NOMO-1 treated with dmso at 0.1 percent for 144 hours (cell line): Measurements from ENCODE around the gene SDF2L1.

ENCODE experiments used
- DNase-seq: peaks from one replicate; lab custom pipeline; 2025; ENCODE audit not compliant: unreplicated experiment; lab: John Stamatoyannopoulos, UW

Gene SDF2L1

GRCh38 chr22:21622011-21622918, 19.8 kb upstream of the SDF2L1 start:
- DNase-seq, result peak; percentile 21

- no peak for DNase-seq
These were observed 19.0 kb upstream of the SDF2L1 start for GRCh38 chr22:21622919-21623647.

DNA sequence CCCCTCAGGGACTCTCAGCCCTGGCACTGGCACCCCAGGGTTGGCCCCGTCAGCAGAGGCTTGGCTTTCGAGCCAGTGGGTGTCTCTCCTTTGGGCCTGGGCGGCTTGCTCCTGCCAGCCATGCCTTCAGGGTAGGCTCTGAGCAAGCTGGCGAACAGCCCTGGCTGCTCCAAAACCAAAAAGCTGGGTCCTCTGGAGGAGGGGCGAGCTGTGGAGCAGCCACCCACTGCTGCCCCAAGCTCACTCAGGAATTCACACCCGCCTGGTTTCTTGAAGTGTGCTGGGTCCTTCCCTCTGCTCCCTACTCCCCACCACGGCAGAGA, 18.5 kb upstream of the SDF2L1 start:
- DNase-seq, result no peak

- no peak for DNase-seq
These were observed 17.8 kb upstream of the SDF2L1 start for GRCh38 chr22:21624120-21624879.

DNA sequence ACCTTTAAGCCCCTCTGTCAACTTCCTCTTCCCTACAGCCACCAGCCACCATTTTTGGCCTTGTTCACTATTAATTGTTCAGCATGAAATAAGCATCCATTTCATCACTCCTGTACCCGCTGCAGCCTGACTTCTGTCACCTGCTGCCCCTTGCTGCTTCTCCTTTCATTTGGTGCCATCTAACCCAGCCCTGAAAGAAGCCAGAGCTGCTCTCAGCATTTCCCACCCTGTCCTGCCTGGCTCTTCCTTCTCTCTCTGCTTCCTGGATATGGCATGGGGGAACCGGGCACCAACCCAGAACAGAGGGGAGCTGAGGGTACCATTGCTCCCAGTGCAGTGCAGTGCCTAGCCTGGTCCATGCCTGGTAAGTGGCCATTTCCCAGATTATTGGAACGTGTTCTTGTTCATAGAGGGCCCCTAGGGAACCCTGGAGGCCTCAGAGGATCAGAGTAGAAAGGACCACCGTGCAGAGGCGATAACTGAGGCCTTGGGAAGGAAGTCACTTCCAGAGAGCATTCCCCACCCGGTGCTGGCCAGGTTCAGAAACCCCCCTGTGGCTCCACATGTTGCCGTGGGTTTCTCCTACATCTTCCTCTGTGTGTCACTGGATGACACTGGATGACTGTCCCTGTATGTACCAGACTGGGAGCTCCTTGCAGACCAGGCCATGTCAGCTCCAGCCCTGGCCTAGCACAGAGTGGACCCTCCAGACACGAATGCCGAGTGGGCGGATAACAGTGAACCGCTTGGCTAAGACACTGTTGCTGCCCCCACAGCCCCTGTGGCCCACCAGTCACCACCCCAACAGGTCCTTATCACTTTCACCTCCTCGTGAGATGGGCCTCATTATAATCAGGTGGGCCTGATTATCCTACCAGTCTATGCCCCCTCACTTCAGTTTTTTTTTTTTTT, 17.0 kb upstream of the SDF2L1 start:
- DNase-seq, result peak; percentile 45

DNA sequence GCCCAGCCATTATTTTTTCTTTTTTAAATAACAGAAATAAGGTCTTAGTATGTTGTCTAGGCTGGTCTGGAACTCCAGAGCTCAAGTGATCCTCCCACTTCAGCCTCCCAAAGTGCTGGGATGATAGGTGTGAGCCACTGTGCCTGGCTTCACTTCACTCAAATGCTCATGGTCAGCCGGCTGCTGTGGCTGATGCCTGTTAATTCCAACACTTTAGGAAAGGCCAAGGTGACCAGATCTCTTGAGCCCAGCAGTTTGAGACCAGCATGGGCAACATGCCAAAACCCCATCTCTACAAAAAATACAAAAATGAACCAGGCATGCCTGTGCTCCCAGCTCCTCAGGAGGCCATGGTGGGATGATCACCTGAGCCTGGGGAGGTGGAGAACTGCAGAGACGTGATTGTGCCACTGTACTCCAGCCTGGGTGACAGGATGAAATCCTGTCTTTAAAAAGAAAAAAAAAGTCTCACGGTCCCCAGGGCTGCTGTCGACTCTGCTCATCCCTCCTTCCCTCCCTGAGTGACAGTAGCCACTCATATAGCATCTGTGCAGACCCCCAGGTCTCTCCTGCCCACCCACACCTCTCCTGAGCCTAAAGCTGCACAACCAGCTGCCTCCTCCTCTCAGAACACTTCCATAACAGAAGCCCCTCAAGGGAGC, 15.9 kb upstream of the SDF2L1 start:
- no peak for DNase-seq

DNA sequence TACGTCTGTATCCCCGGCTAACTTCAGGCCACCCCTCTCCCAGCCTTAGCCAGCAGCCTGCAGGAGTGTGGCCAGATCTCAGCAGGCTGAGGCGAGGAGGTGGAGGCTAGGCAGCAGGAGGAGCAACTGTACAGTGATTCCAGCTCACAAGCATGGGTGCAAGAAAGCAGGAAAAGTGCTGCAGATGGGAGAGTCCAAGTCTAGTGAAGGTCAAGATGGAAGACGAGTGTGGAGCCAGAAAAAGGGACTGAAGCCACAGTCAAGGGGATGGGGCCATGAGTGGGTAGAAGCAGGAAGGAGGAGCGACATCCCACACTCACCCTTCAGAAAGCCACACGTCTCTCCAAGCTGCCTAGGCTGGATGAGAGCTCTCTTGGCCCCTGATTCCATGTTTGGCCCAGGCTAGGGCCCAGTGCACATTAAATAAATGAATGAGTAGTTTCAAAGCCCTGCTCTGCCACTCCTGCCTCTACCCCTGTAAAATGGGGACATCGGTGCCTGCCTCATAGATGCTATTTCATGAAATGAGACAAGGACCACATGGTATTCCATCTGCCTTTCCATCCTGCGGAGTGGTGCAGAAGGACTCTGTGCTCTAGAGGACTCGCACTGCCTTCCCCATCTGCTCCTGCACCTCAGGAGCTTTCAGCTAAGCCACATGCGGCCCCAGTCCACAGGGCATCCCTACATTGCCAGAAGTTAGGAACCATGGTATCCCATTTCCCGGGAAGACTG, 15.2 kb upstream of the SDF2L1 start:
- DNase-seq, result no peak

DNA sequence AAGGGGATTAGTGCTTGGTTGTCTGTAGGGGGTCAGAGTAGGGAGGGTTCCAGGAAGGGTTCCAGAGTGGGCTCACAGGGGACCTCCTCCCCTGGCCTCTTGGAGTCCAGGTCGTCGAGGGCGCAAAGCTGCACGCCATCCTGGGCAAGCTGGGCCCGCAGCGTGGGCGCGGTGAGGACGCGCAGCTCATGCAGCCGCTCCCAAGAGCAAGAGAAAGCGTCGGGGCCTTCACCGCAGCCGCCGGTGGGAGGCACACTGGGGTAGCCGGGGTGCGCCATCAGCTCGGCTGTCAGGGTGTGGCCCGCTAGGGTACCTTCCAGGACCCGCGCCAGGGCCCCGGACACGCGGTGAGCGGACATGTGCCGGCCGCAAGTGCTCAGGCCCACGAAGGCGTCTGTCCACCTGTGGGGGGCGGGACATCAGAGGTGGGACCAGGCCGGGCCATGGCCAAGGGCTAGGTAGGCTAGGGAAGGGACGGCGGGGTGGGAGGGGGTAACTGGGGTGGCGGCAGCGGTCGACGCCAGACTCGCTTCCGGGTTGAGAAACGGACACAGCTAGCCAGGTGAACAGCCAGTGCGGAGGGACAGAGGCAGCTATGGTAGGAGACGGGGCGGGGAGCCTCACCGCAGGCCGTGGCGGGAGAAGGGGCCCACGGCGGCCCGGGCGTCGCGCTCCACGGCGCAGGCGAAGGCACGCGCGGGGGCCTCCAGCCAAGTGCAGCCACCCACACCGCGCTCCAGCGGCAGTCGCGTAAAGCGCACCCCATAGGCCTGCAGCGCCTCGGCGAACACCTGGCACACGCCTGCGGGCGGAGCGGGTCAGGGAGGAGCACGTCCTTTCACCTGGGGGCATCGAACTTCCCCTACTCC, 13.5 kb upstream of the SDF2L1 start:
- DNase-seq, result no peak

DNA sequence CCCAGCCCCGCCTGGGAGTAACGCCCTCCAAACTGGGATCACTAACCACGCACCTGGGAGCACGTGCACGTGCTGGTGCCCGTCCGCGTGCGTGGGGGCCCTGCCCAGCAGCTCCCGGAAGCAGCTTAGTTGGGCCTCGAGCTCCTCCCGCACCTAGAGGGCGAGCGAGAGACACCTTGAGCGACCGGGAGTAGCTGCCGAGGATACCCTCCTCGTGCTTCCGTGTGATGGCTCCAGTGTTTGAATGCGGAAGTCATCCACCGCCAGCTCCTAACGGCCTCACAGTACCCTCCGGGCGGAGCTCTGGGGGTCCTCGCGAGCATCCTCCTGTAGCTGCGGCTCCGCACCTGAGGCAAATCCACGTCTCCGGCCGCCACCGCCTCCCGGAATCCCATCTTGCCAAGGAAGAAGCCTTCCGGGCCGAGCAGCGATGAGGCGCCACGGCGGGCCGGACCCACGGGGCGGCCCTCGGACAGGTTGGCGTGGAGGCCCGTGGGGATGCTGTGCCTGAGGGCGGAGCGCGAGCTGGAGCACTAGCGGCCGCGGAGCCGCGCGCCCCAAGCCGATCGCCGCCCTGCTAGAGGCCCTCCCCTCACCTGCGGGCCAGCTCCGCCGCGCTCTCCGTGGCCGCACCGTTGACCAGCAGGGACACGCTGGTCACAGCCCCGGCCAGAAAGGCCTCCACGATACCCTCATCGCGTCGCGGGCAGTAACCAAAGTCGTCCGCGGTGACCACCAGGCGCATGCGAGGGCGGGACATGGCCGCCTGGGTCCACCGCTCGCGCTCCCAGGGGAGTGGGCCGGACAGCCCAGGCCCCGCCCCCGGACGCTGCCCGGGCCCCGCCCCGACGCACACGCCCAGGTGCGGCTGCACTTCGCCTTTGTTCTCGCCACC, 12.6 kb upstream of the SDF2L1 start, which contains the start of gene YDJC:
TSS of gene YDJC (minus strand) at position 768 of the 895 bp plus-strand sequence. CDS start at position 760, 8 bp downstream.
- DNase-seq, result peak; percentile 97

DNA sequence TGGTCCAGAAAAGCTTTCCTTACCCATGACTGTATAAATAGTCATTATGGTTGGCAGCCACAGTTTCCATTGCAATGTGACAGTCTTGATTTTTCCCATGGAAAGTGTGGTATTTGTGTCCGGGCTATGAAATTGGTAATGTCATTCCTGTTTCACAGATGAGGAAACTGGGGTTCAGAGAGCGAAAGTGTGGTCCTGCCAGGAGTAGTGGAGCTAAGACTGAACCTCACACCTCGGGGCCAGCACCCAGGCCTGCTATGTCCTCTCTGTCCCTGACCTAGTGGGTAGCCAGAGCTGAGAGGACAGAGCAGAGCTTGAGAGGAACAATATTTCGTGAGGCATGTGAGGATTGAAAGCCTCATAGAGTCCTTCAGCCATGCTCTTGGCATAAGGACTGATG, 11.1 kb upstream of the SDF2L1 start:
- no peak for DNase-seq

GRCh38 chr22:21632237-21632895, 9.7 kb upstream of the SDF2L1 start, which contains the start of gene CCDC116:
CCDC116 (plus strand) TSS chr22:21632760; CDS start chr22:21633182, 422 bp downstream.
- DNase-seq, result peak; percentile 77

GRCh38 chr22:21632931-21633330, 9.2 kb upstream of the SDF2L1 start:
- DNase-seq, result no peak

GRCh38 chr22:21633481-21633880, 8.6 kb upstream of the SDF2L1 start:
- no peak for DNase-seq

- DNase-seq, result no peak
These were observed 8.0 kb upstream of the SDF2L1 start for GRCh38 chr22:21634081-21634480.

GRCh38 chr22:21634844-21635243, 7.3 kb upstream of the SDF2L1 start:
- DNase-seq, result no peak

- DNase-seq, result no peak
These were observed 6.2 kb upstream of the SDF2L1 start for GRCh38 chr22:21635771-21636510.
